Breast epithelium (tissue), 4 donors: ENCODE results near the gene ASNSD1. TPM values are rescaled to one million over a fixed set of nuclear protein-coding genes. Genes with fewer than 3 reads are reported as not detected.

Source experiments
- DNase-seq, 2 donors: peaks; one replicate each; pipeline ENCODE4 v3.0.0-alpha.2; 2019; ENCODE audit warnings: low spot score in 2 of 2
- H3K27ac ChIP-seq, 2 donors: fragments of 200-600 bp; sonication (generic) in 1 of 2; one replicate each; pipeline ENCODE4 v1.5.1; 2016 to 2019; ENCODE audit warnings: mild to moderate bottlenecking in 1 of 2
- H3K27me3 ChIP-seq, 2 donors: fragments of 200-600 bp; sonication (generic) in 1 of 2; one replicate each; pipeline versions ENCODE4 v1.5.1 to v1.6.0; 2017 to 2019; ENCODE audit warnings: control low read depth in 1 of 2, mild to moderate bottlenecking in 1 of 2
- H3K36me3 ChIP-seq: fragments of 200-600 bp; one replicate; pipeline ENCODE4 v1.5.1; 2019
- H3K4me1 ChIP-seq, 2 donors: fragments of 200-600 bp; sonication (generic); one replicate each; pipeline ENCODE4 v1.5.1; 2016 to 2019; ENCODE audit warnings: control low read depth in 1 of 2
- H3K4me3 ChIP-seq, 3 donors: fragments of 200-600 bp; sonication (generic); 1 replicate in 2 of 3; 2 replicates in 1 of 3; pipeline ENCODE4 v1.5.1; 2016 to 2019; ENCODE audit warnings: mild to moderate bottlenecking in 3 of 3, moderate library complexity in 2 of 3
- H3K9me3 ChIP-seq, 2 donors: fragments of 200-600 bp; sonication (generic) in 1 of 2; one replicate each; pipeline ENCODE4 v1.5.1; 2016 to 2019; ENCODE audit warnings: control low read depth in 1 of 2
- CTCF ChIP-seq, 3 donors: fragments of 450-650 bp; IDR thresholded peaks; one replicate each; pipeline ENCODE4 v1.5.1; 2016 to 2017; ENCODE audit warnings: antibody characterized with exemption in 3 of 3, mild to moderate bottlenecking in 3 of 3, moderate library complexity in 3 of 3
- POLR2A ChIP-seq: fragments of 450-650 bp; IDR thresholded peaks from one replicate; pipeline ENCODE4 v1.6.1; 2016; ENCODE audit warnings: antibody characterized with exemption, mild to moderate bottlenecking, moderate library complexity
- POLR2AphosphoS5 ChIP-seq, 3 donors: sonication (generic); formaldehyde crosslinking; IDR thresholded peaks; one replicate each; pipeline ENCODE4 v1.6.1; 2017; ENCODE audit warnings: antibody characterized with exemption in 3 of 3
- intact Hi-C: fragments of 100-400 bp; cut with DNase I; formaldehyde crosslinking; loops from one replicate; pipeline ENCODE4 v1.15.1; 2023; ENCODE audit warnings: low total_unique reads
- total RNA-seq, 3 donors: library from RNA; depleted of rRNA; stranded (reverse); fragments of >200 nt; gene quantifications; one replicate each; pipeline ENCODE4 v1.1.0, GENCODE V29; 2016

Gene ASNSD1
- total RNA-seq, 3 donors from 2014 or later: 48.0 to 65.6 (median 54.7) TPM

- TF ChIP-seq CTCF (IDR thresholded peaks at IDR 0.05) (no peak), POLR2A (no peak), POLR2AphosphoS5 (IDR thresholded peaks at IDR 0.05) (no peak)
Observed at GRCh38 chr2:189618197-189618596, 43.1 kb upstream of the ASNSD1 start.

GRCh38 chr2:189621781-189622180 is 39.5 kb upstream of the ASNSD1 start:
- H3K27me3 ChIP-seq: no peaks in the 10 kb centered on the region
- H3K4me1 ChIP-seq: no peaks in the 10 kb centered on the region
- no peaks in the 10 kb centered on the region for H3K36me3 ChIP-seq
- H3K9me3 ChIP-seq: no peaks in the 10 kb centered on the region
- no peak for TF ChIP-seq POLR2A
- TF ChIP-seq CTCF (IDR thresholded peaks at IDR 0.05): no peak
- H3K4me3 ChIP-seq: no peak overlapping the region
- intact Hi-C loops: no loop called here
- DNase-seq: no peak
- H3K27ac ChIP-seq: no peak overlapping the region

More at GRCh38 chr2:189618197-189618596, 43.1 kb upstream of the ASNSD1 start:
- no peak overlapping the region for H3K4me3 ChIP-seq
- no peaks in the 10 kb centered on the region for H3K9me3 ChIP-seq
- no peaks in the 10 kb centered on the region for H3K36me3 ChIP-seq
- no peak for DNase-seq
- no peaks in the 10 kb centered on the region for H3K4me1 ChIP-seq
- no peaks in the 10 kb centered on the region for H3K27me3 ChIP-seq
- no peak overlapping the region for H3K27ac ChIP-seq
- intact Hi-C loops: no loop called here

GRCh38 chr2:189623049-189623448 is 38.2 kb upstream of the ASNSD1 start:
- Histone ChIP-seq H3K27ac (no peak overlapping the region), H3K36me3 (no peaks in the 10 kb centered on the region), H3K4me3 (no peak overlapping the region), H3K27me3 (no peaks in the 10 kb centered on the region), H3K4me1 (no peaks in the 10 kb centered on the region), H3K9me3 (no peaks in the 10 kb centered on the region)
- TF ChIP-seq CTCF (IDR thresholded peaks at IDR 0.05) (no peak), POLR2A (no peak), POLR2AphosphoS5 (IDR thresholded peaks at IDR 0.05) (no peak)
- intact Hi-C loops: no loop called here
- DNase-seq: no peak

- Histone ChIP-seq H3K36me3 (no peaks in the 10 kb centered on the region), H3K4me1 (no peaks in the 10 kb centered on the region), H3K4me3 (no peak overlapping the region), H3K9me3 (no peaks in the 10 kb centered on the region), H3K27ac (no peak overlapping the region), H3K27me3 (no peaks in the 10 kb centered on the region)
- TF ChIP-seq CTCF (IDR thresholded peaks at IDR 0.05): no peak
- TF ChIP-seq POLR2A: no peak
- no peak for TF ChIP-seq POLR2AphosphoS5 (IDR thresholded peaks at IDR 0.05)
- intact Hi-C loops: no loop called here
- no peak for DNase-seq
Observed at GRCh38 chr2:189624648-189625355, 36.5 kb upstream of the ASNSD1 start.

GRCh38 chr2:189625636-189626035 is 35.6 kb upstream of the ASNSD1 start:
- no peaks in the 10 kb centered on the region for H3K27me3 ChIP-seq
- H3K9me3 ChIP-seq: no peaks in the 10 kb centered on the region
- H3K36me3 ChIP-seq: no peaks in the 10 kb centered on the region
- H3K27ac ChIP-seq: no peak overlapping the region
- H3K4me3 ChIP-seq: no peak overlapping the region
- DNase-seq: no peak
- TF ChIP-seq CTCF (IDR thresholded peaks at IDR 0.05) (no peak), POLR2AphosphoS5 (IDR thresholded peaks at IDR 0.05) (no peak), POLR2A (no peak)
- intact Hi-C loops: no loop called here
- H3K4me1 ChIP-seq: no peaks in the 10 kb centered on the region
